Measurements from ENCODE around the gene BAHCC1. TPM values are rescaled to one million over a fixed set of nuclear protein-coding genes. Genes with fewer than 3 reads are reported as not detected.
"Not testable (repeated sequence)": the region's sequence is repeated elsewhere in the genome, so short reads cannot be mapped to it uniquely, and the experiment has no call there.

Gene BAHCC1
- total and polyA plus RNA-seq, 7 experiments from 2014 or later: 0.05 to 3.8 (median 0.68) TPM; not detected in 3

- H3K4me1 Mint-ChIP-seq: peaks cover under 1 to 7% (median under 1%) of the 10 kb centered on the region in 7 donors
- no peak overlapping the region for H3K27ac ChIP-seq (ENCODE audit: low read depth, low read length)
Measured at GRCh38 chr17:81349397-81350319, 45.6 kb upstream of the BAHCC1 start.

GRCh38 chr17:81350320-81350890 lies 44.9 kb upstream of the BAHCC1 start:
- intact Hi-C loops (cut with micrococcal nuclease): no loop called here
- H3K4me1 ChIP-seq (ENCODE audit: control insufficient read depth in 2 of 2, insufficient read depth in 2 of 2, low read length in 2 of 2): peaks cover 0 to 7% of the 10 kb centered on the region in 2 donors
- no peak overlapping the region for H3K4me3 ChIP-seq (ENCODE audit: low read length)
- no peaks in the 10 kb centered on the region for H3K36me3 Mint-ChIP-seq
- no peak overlapping the region for H3K27ac Mint-ChIP-seq
- H3K27me3 ChIP-seq (ENCODE audit: control insufficient read depth in 2 of 2, insufficient read depth in 2 of 2, low read length in 2 of 2): no peaks in the 10 kb centered on the region
- H3K4me1 Mint-ChIP-seq: peaks cover 0 to 6% (median 0%) of the 10 kb centered on the region in 7 donors
- POLR2A ChIA-PET: no interaction called here
- no peak for ATAC-seq
- no peaks in the 10 kb centered on the region for H3K9me3 ChIP-seq (ENCODE audit: control insufficient read depth in 2 of 3, low read length in 3 of 3)
- CTCF ChIA-PET: no interaction called here
- no peak overlapping the region for H3K27ac ChIP-seq (ENCODE audit: low read depth, low read length)
- H3K27me3 Mint-ChIP-seq: peaks cover 9 to 34% (median 17%) of the 10 kb centered on the region in 5 donors
- no peak for DNase-seq
- H3K36me3 ChIP-seq (ENCODE audit: control insufficient read depth in 2 of 3, insufficient read depth in 3 of 3, low read length in 3 of 3): no peaks in the 10 kb centered on the region
- no peak overlapping the region for H3K4me3 Mint-ChIP-seq
- H3K9me3 Mint-ChIP-seq: no peaks in the 10 kb centered on the region

More at GRCh38 chr17:81349397-81350319, 45.6 kb upstream of the BAHCC1 start:
- Histone ChIP-seq H3K36me3 (ENCODE audit: control insufficient read depth in 2 of 3, insufficient read depth in 3 of 3, low read length in 3 of 3) (no peaks in the 10 kb centered on the region), H3K27me3 (ENCODE audit: control insufficient read depth in 2 of 2, insufficient read depth in 2 of 2, low read length in 2 of 2) (peaks cover 0 to 5% of the 10 kb centered on the region in 2 donors), H3K4me1 (ENCODE audit: control insufficient read depth in 2 of 2, insufficient read depth in 2 of 2, low read length in 2 of 2) (peaks cover 5 to 14% of the 10 kb centered on the region in 2 donors), H3K9me3 (ENCODE audit: control insufficient read depth in 2 of 3, low read length in 3 of 3) (no peaks in the 10 kb centered on the region), H3K4me3 (ENCODE audit: low read length) (no peak overlapping the region)
- Mint-ChIP-seq H3K9me3 (no peaks in the 10 kb centered on the region), H3K27ac (no peak overlapping the region), H3K27me3 (peaks cover 10 to 35% (median 13%) of the 10 kb centered on the region in 5 donors), H3K36me3 (no peaks in the 10 kb centered on the region), H3K4me3 (no peak overlapping the region)
- ChIA-PET CTCF (no interaction called here), POLR2A (no interaction called here)
- intact Hi-C loops (cut with micrococcal nuclease): no loop called here
- DNase-seq (no peak), ATAC-seq (no peak)

- H3K27ac ChIP-seq (ENCODE audit: low read depth, low read length); intact Hi-C loops (cut with micrococcal nuclease); H3K4me1 ChIP-seq (ENCODE audit: control insufficient read depth in 2 of 2, insufficient read depth in 2 of 2, low read length in 2 of 2); H3K4me1 Mint-ChIP-seq; CTCF ChIA-PET; POLR2A ChIA-PET; DNase-seq; H3K36me3 Mint-ChIP-seq; H3K9me3 ChIP-seq (ENCODE audit: control insufficient read depth in 2 of 3, low read length in 3 of 3); H3K4me3 ChIP-seq (ENCODE audit: low read length); H3K4me3 Mint-ChIP-seq; H3K36me3 ChIP-seq (ENCODE audit: control insufficient read depth in 2 of 3, insufficient read depth in 3 of 3, low read length in 3 of 3); H3K9me3 Mint-ChIP-seq; ATAC-seq; H3K27me3 ChIP-seq (ENCODE audit: control insufficient read depth in 2 of 2, insufficient read depth in 2 of 2, low read length in 2 of 2): not testable (repeated sequence)
- peak overlapping the region in 1 of 9 donors; percentile 17 for H3K27ac Mint-ChIP-seq
- H3K27me3 Mint-ChIP-seq: peaks cover 9 to 30% (median 18%) of the 10 kb centered on the region in 5 donors
Measured at GRCh38 chr17:81351329-81352052, 43.8 kb upstream of the BAHCC1 start.

GRCh38 chr17:81352056-81352455 lies 43.2 kb upstream of the BAHCC1 start:
- H3K27ac Mint-ChIP-seq; ATAC-seq; H3K36me3 ChIP-seq (ENCODE audit: control insufficient read depth in 2 of 3, insufficient read depth in 3 of 3, low read length in 3 of 3); H3K4me1 ChIP-seq (ENCODE audit: control insufficient read depth in 2 of 2, insufficient read depth in 2 of 2, low read length in 2 of 2); H3K4me1 Mint-ChIP-seq; POLR2A ChIA-PET; H3K9me3 ChIP-seq (ENCODE audit: control insufficient read depth in 2 of 3, low read length in 3 of 3); DNase-seq; CTCF ChIA-PET; H3K36me3 Mint-ChIP-seq; intact Hi-C loops (cut with micrococcal nuclease); H3K27ac ChIP-seq (ENCODE audit: low read depth, low read length); H3K27me3 ChIP-seq (ENCODE audit: control insufficient read depth in 2 of 2, insufficient read depth in 2 of 2, low read length in 2 of 2); H3K4me3 ChIP-seq (ENCODE audit: low read length); H3K9me3 Mint-ChIP-seq; H3K4me3 Mint-ChIP-seq: not testable (repeated sequence)
- H3K27me3 Mint-ChIP-seq: peaks cover 9 to 25% (median 18%) of the 10 kb centered on the region in 5 donors

- H3K4me1 ChIP-seq (ENCODE audit: control insufficient read depth in 2 of 2, insufficient read depth in 2 of 2, low read length in 2 of 2): no peaks in the 10 kb centered on the region
- Mint-ChIP-seq H3K9me3 (no peaks in the 10 kb centered on the region), H3K27ac (no peak overlapping the region), H3K36me3 (no peaks in the 10 kb centered on the region), H3K4me3 (no peak overlapping the region), H3K27me3 (peaks cover 10 to 27% (median 15%) of the 10 kb centered on the region in 5 donors), H3K4me1 (peaks cover 0 to 4% (median 0%) of the 10 kb centered on the region in 7 donors)
- H3K4me3 ChIP-seq (ENCODE audit: low read length): no peak overlapping the region
- H3K27me3 ChIP-seq (ENCODE audit: control insufficient read depth in 2 of 2, insufficient read depth in 2 of 2, low read length in 2 of 2): no peaks in the 10 kb centered on the region
- ATAC-seq (no peak), DNase-seq (no peak)
- POLR2A ChIA-PET: no interaction called here
- intact Hi-C loops (cut with micrococcal nuclease): no loop called here
- no peak overlapping the region for H3K27ac ChIP-seq (ENCODE audit: low read depth, low read length)
- no peaks in the 10 kb centered on the region for H3K9me3 ChIP-seq (ENCODE audit: control insufficient read depth in 2 of 3, low read length in 3 of 3)
- CTCF ChIA-PET: no interaction called here
- H3K36me3 ChIP-seq (ENCODE audit: control insufficient read depth in 2 of 3, insufficient read depth in 3 of 3, low read length in 3 of 3): no peaks in the 10 kb centered on the region
Measured at GRCh38 chr17:81354252-81354953, 40.9 kb upstream of the BAHCC1 start.

GRCh38 chr17:81354954-81355347 lies 40.3 kb upstream of the BAHCC1 start:
- no peak for DNase-seq
- Histone ChIP-seq H3K36me3 (ENCODE audit: control insufficient read depth in 2 of 3, insufficient read depth in 3 of 3, low read length in 3 of 3) (no peaks in the 10 kb centered on the region), H3K4me3 (ENCODE audit: low read length) (no peak overlapping the region), H3K4me1 (ENCODE audit: control insufficient read depth in 2 of 2, insufficient read depth in 2 of 2, low read length in 2 of 2) (no peaks in the 10 kb centered on the region), H3K27me3 (ENCODE audit: control insufficient read depth in 2 of 2, insufficient read depth in 2 of 2, low read length in 2 of 2) (no peaks in the 10 kb centered on the region), H3K9me3 (ENCODE audit: control insufficient read depth in 2 of 3, low read length in 3 of 3) (no peaks in the 10 kb centered on the region), H3K27ac (ENCODE audit: low read depth, low read length) (no peak overlapping the region)
- no peak overlapping the region for H3K27ac Mint-ChIP-seq
- no peak for ATAC-seq
- no peaks in the 10 kb centered on the region for H3K36me3 Mint-ChIP-seq
- peaks cover 0 to 4% (median 0%) of the 10 kb centered on the region in 7 donors for H3K4me1 Mint-ChIP-seq
- CTCF ChIA-PET: no interaction called here
- POLR2A ChIA-PET: no interaction called here
- H3K27me3 Mint-ChIP-seq: peaks cover 11 to 25% (median 13%) of the 10 kb centered on the region in 5 donors
- no peak overlapping the region for H3K4me3 Mint-ChIP-seq
- no peaks in the 10 kb centered on the region for H3K9me3 Mint-ChIP-seq
- intact Hi-C loops (cut with micrococcal nuclease): no loop called here
